HepG2 (cell line): ENCODE data around the gene SNAPIN. TPM values are rescaled to one million over a fixed set of nuclear protein-coding genes. Genes with fewer than 3 reads are reported as not detected.
A peak's percentile ranks its signal among the peaks of the same experiment; 100 is the strongest.

Source experiments
- ARID5B ChIP-seq: IDR thresholded peaks from 2 replicates; pipeline ENCODE4 v1.4.0; 2020; ENCODE audit warnings: mild to moderate bottlenecking, missing genetic modification reagents
- ARNTL ChIP-seq: sonication (generic); formaldehyde crosslinking; IDR thresholded peaks from 2 replicates; pipeline ENCODE4 v1.4.0; 2020; ENCODE audit warnings: mild to moderate bottlenecking, missing genetic modification reagents
- E2F1 ChIP-seq: sonication (generic); formaldehyde crosslinking; IDR thresholded peaks from 2 replicates; pipeline ENCODE4 v1.5.0; 2020; ENCODE audit warnings: missing genetic modification reagents
- FOXK1 ChIP-seq: sonication (generic); formaldehyde crosslinking; IDR thresholded peaks from 2 replicates; pipeline ENCODE4 v1.4.0; 2020; ENCODE audit warnings: low read depth, missing genetic modification reagents, borderline replicate concordance
- HDAC1 ChIP-seq: sonication (generic); formaldehyde crosslinking; IDR thresholded peaks from 2 replicates; pipeline ENCODE4 v1.5.1; 2020; ENCODE audit warnings: mild to moderate bottlenecking, missing genetic modification reagents
- KDM3A ChIP-seq: IDR thresholded peaks from 2 replicates; pipeline ENCODE4 v1.6.1; 2018; ENCODE audit warnings: low read depth, missing compliant biosample characterization
- KDM6A ChIP-seq: IDR thresholded peaks from 2 replicates; pipeline ENCODE4 v1.6.1; 2016; ENCODE audit warnings: low read depth
- KMT2B ChIP-seq: IDR thresholded peaks from 2 replicates; pipeline ENCODE4 v1.6.1; 2016; ENCODE audit warnings: missing genetic modification reagents, missing compliant biosample characterization
- LCORL ChIP-seq, 2 experiments: fragments of 450-650 bp in 1 of 2; sonication (generic) in 1 of 2; formaldehyde crosslinking in 1 of 2; IDR thresholded peaks; 2 replicates each; pipeline versions ENCODE4 v1.5.0 to v1.6.1; 2017 to 2020; ENCODE audit warnings: antibody characterized with exemption in 1 of 2, missing genetic modification reagents in 1 of 2
- PATZ1 ChIP-seq: sonication (generic); formaldehyde crosslinking; IDR thresholded peaks from 2 replicates; pipeline ENCODE4 v1.4.0; 2020; ENCODE audit warnings: missing genetic modification reagents
- SAP130 ChIP-seq: IDR thresholded peaks from 2 replicates; pipeline ENCODE4 v1.6.1; 2016; ENCODE audit warnings: low read depth
- SIX4 ChIP-seq: sonication (generic); formaldehyde crosslinking; IDR thresholded peaks from 2 replicates; pipeline ENCODE4 v1.4.0; 2020; ENCODE audit warnings: missing genetic modification reagents
- TAF1 ChIP-seq: sonication (generic); formaldehyde crosslinking; IDR thresholded peaks from 2 replicates; pipeline ENCODE4 v1.4.0; 2020; ENCODE audit warnings: missing genetic modification reagents
- ZNF280D ChIP-seq: sonication (generic); formaldehyde crosslinking; IDR thresholded peaks from 2 replicates; pipeline ENCODE4 v1.5.1; 2020; ENCODE audit warnings: mild to moderate bottlenecking, missing genetic modification reagents
- ZNF337 ChIP-seq: sonication (generic); formaldehyde crosslinking; IDR thresholded peaks from 2 replicates; pipeline ENCODE4 v1.5.1; 2020; ENCODE audit warnings: missing genetic modification reagents, low read depth, mild to moderate bottlenecking, borderline replicate concordance
- ZNF589 ChIP-seq: sonication (generic); formaldehyde crosslinking; conservative IDR thresholded peaks from 2 replicates; pipeline ENCODE4 v1.8.0; 2022; ENCODE audit warnings: mild to moderate bottlenecking, moderate library complexity, missing genetic modification reagents
- ZNF740 ChIP-seq: sonication (generic); formaldehyde crosslinking; IDR thresholded peaks from 2 replicates; pipeline ENCODE4 v1.4.0; 2020; ENCODE audit warnings: missing genetic modification reagents
- polyA plus RNA-seq, 8 experiments: library from polyadenylated mRNA; depleted of rRNA in 3 of 8; stranded (reverse) in 7 of 8; unstranded in 1 of 8; fragments of >200 nt; fragmentation: Illumina TruSeq in 4 of 8; extraction: Trizol in 4 of 8; gene quantifications; 2 replicates each; pipeline versions ENCODE4 v1.2.1 to v1.2.3, GENCODE V29; 2011 to 2016; ENCODE audit warnings: low read depth in 4 of 8, missing spikeins in 1 of 8, mixed read lengths in 1 of 8; ENCODE audit not compliant: insufficient read depth in 1 of 8
- total RNA-seq, 5 experiments: library from RNA; depleted of rRNA; stranded (reverse); fragments of >200 nt; fragmentation: Illumina TruSeq; extraction: Trizol; gene quantifications; 2 replicates each; pipeline ENCODE4 v1.2.3, GENCODE V29; 2016; ENCODE audit warnings: low read depth in 1 of 5

Gene SNAPIN
- total and polyA plus RNA-seq, 2 of the 13 experiments (the other 11 are each of a cell fraction or from before 2014, with no cell fraction given): 23.9 to 25.7 TPM

- no peak for TF ChIP-seq FOXK1 (CRISPR knock-in tag)
- no peak for TF ChIP-seq ARNTL (CRISPR knock-in tag)
- TF ChIP-seq ZNF740 (CRISPR knock-in tag): no peak
- 0 out of 2 replicates have a peak, but pooled peaks have one; percentile 29 for TF ChIP-seq ZNF589 (CRISPR knock-in tag)
- no peak for TF ChIP-seq LCORL (IDR thresholded peaks at IDR 0.05)
- peak; percentile 40; the same call in 1 of the 2 replicates for TF ChIP-seq LCORL (CRISPR knock-in tag; IDR thresholded peaks at IDR 0.05)
- TF ChIP-seq ARID5B: 0 out of 2 replicates have a peak, but pooled peaks have one; percentile 11
- TF ChIP-seq SAP130 (CRISPR knock-in tag): peak; percentile 40; the same call in 1 of the 2 replicates
- TF ChIP-seq KDM3A (CRISPR knock-in tag): no peak
- TF ChIP-seq PATZ1 (CRISPR knock-in tag): peak; percentile 80
- no peak for TF ChIP-seq E2F1 (CRISPR knock-in tag)
- TF ChIP-seq SIX4 (CRISPR knock-in tag): peak; percentile 67
- TF ChIP-seq ZNF337 (CRISPR knock-in tag): peak; percentile 77; the same call in 1 of the 2 replicates
- no peak for TF ChIP-seq KDM6A
- TF ChIP-seq ZNF280D (CRISPR knock-in tag): 0 out of 2 replicates have a peak, but pooled peaks have one; percentile 44
- TF ChIP-seq TAF1 (CRISPR knock-in tag): 0 out of 2 replicates have a peak, but pooled peaks have one; percentile 11
- TF ChIP-seq HDAC1 (CRISPR knock-in tag): 0 out of 2 replicates have a peak, but pooled peaks have one; percentile 13
- peak; percentile 20; the same call in 1 of the 2 replicates for TF ChIP-seq KMT2B (CRISPR knock-in tag)
Observed at GRCh38 chr1:153629343-153629665, 29.2 kb upstream of the SNAPIN start (continued).
